Liver (tissue), 9 donors: Measurements from ENCODE around the gene ST3GAL4. TPM values are rescaled to one million over a fixed set of nuclear protein-coding genes. Genes with fewer than 3 reads are reported as not detected.

Experiments
- DNase-seq: peaks from one replicate; pipeline ENCODE4 v3.0.0-alpha.2; 2017; ENCODE audit warnings: low spot score
- H3K27ac ChIP-seq, 2 donors: one replicate each; pipeline ENCODE4 v1.7.0; 2013; ENCODE audit warnings: inconsistent platforms in 2 of 2, low read length in 2 of 2, control low read depth in 1 of 2, low read depth in 1 of 2, mild to moderate bottlenecking in 1 of 2
- H3K27me3 ChIP-seq, 4 donors: one replicate each; pipeline versions ENCODE4 v1.6.1 to v1.7.0; 2013; ENCODE audit warnings: low read length in 3 of 4, inconsistent platforms in 1 of 4, mild to moderate bottlenecking in 1 of 4, moderate library complexity in 1 of 4; ENCODE audit not compliant: control insufficient read depth in 4 of 4, insufficient read depth in 4 of 4
- H3K36me3 ChIP-seq, 4 donors: one replicate each; pipeline versions ENCODE4 v1.6.1 to v1.7.0; 2013; ENCODE audit warnings: low read length in 3 of 4, mild to moderate bottlenecking in 3 of 4, low read depth in 1 of 4, moderate library complexity in 1 of 4; ENCODE audit not compliant: control insufficient read depth in 4 of 4, insufficient read depth in 3 of 4
- H3K4me1 ChIP-seq, 4 donors: one replicate each; pipeline versions ENCODE4 v1.6.1 to v1.7.0; 2013; ENCODE audit warnings: low read length in 3 of 4, mild to moderate bottlenecking in 3 of 4, moderate library complexity in 1 of 4; ENCODE audit not compliant: control insufficient read depth in 4 of 4, insufficient read depth in 4 of 4
- H3K4me3 ChIP-seq, 3 donors: one replicate each; pipeline versions ENCODE4 v1.6.1 to v1.7.0; 2013; ENCODE audit warnings: low read length in 3 of 3, control low read depth in 1 of 3, low read depth in 1 of 3, mild to moderate bottlenecking in 1 of 3
- H3K9ac ChIP-seq, 2 donors: one replicate each; pipeline ENCODE4 v1.7.0; 2013; ENCODE audit warnings: low read length in 2 of 2, mild to moderate bottlenecking in 2 of 2, moderate library complexity in 2 of 2, control low read depth in 1 of 2, low read depth in 1 of 2
- H3K9me3 ChIP-seq, 4 donors: one replicate each; pipeline versions ENCODE4 v1.6.1 to v1.7.0; 2013; ENCODE audit warnings: low read length in 3 of 4; ENCODE audit not compliant: control insufficient read depth in 4 of 4
- EGR1 ChIP-seq, 2 donors: IDR thresholded peaks; 2 replicates each; pipeline ENCODE4 v1.6.1; 2016 to 2018; ENCODE audit warnings: antibody characterized with exemption in 2 of 2, low read depth in 2 of 2
- FOXA1 ChIP-seq: IDR thresholded peaks from 2 replicates; pipeline ENCODE4 v1.6.1; 2016; ENCODE audit warnings: antibody characterized with exemption
- FOXA2 ChIP-seq: IDR thresholded peaks from 2 replicates; pipeline ENCODE4 v1.6.1; 2016; ENCODE audit warnings: antibody characterized with exemption
- GABPA ChIP-seq, 2 donors: IDR thresholded peaks in 1 of 2; conservative IDR thresholded peaks in 1 of 2; 2 replicates each; pipeline ENCODE4 v1.6.1; 2016; ENCODE audit warnings: antibody characterized with exemption in 2 of 2, mild to moderate bottlenecking in 1 of 2, moderate library complexity in 1 of 2
- HNF4A ChIP-seq, 2 donors: conservative IDR thresholded peaks; 2 replicates each; pipeline ENCODE4 v1.6.1; 2016; ENCODE audit warnings: antibody characterized with exemption in 2 of 2, mild to moderate bottlenecking in 2 of 2
- JUND ChIP-seq, 2 donors: IDR thresholded peaks; 2 replicates each; pipeline ENCODE4 v1.6.1; 2016; ENCODE audit warnings: antibody characterized with exemption in 2 of 2
- NR2F2 ChIP-seq: IDR thresholded peaks from 2 replicates; pipeline ENCODE4 v1.6.1; 2016; ENCODE audit warnings: antibody characterized with exemption
- RAD21 ChIP-seq, 2 donors: IDR thresholded peaks; 2 replicates each; pipeline ENCODE4 v1.6.1; 2016; ENCODE audit warnings: antibody characterized with exemption in 2 of 2, mild to moderate bottlenecking in 2 of 2
- RXRA ChIP-seq, 2 donors: IDR thresholded peaks; 2 replicates each; pipeline ENCODE4 v1.6.1; 2017 to 2018; ENCODE audit warnings: antibody characterized with exemption in 2 of 2, mild to moderate bottlenecking in 1 of 2
- SP1 ChIP-seq: IDR thresholded peaks from 2 replicates; pipeline ENCODE4 v1.6.1; 2018; ENCODE audit warnings: antibody characterized with exemption, mild to moderate bottlenecking
- YY1 ChIP-seq: IDR thresholded peaks from 2 replicates; pipeline ENCODE4 v1.6.1; 2016; ENCODE audit warnings: antibody characterized with exemption, mild to moderate bottlenecking
- WGBS: extraction: QIAGEN DNeasy Blood & Tissue Kit; methylation state at CpG from one replicate; pipeline ENCODE4 v1.1.7; 2013; 5-methylcytosine and 5-hydroxymethylcytosine counted together
- polyA plus RNA-seq, 2 donors: library from polyadenylated mRNA; stranded (reverse) in 1 of 2; unstranded in 1 of 2; fragments of 200-250 nt in 1 of 2; fragments of >200 nt in 1 of 2; fragmentation: Nextera tagmentation in 1 of 2; extraction: Ambion mirVana in 1 of 2; gene quantifications; one replicate each; pipeline versions ENCODE4 v1.2.1 to v1.2.3, GENCODE V29; 2013 to 2015
- total RNA-seq, 2 donors: library from RNA; depleted of rRNA; stranded (reverse); fragments of >200 nt; gene quantifications; one replicate each; pipeline ENCODE4 v1.2.3, GENCODE V29; 2014
- TF ChIP-seq, protein P1 (sequence below): fragments of 150-350 bp; IDR thresholded peaks from 2 replicates; pipeline ENCODE4 v1.5.1; 2017; ENCODE audit warnings: improper control_type of control experiment, low read depth, low read length; ENCODE audit not compliant: missing input control
- TF ChIP-seq, protein P2 (sequence below): IDR thresholded peaks from 2 replicates; pipeline ENCODE4 v1.6.1; 2016; ENCODE audit warnings: antibody characterized with exemption, mild to moderate bottlenecking
- TF ChIP-seq, protein P3 (sequence below): IDR thresholded peaks from 2 replicates; pipeline ENCODE4 v1.6.1; 2016; ENCODE audit warnings: antibody characterized with exemption
- TF ChIP-seq, protein P4 (sequence below): IDR thresholded peaks from 2 replicates; pipeline ENCODE4 v1.6.1; 2016; ENCODE audit warnings: antibody characterized with exemption
- TF ChIP-seq, protein P5 (sequence below): IDR thresholded peaks from 2 replicates; pipeline ENCODE4 v1.6.1; 2016; ENCODE audit warnings: antibody characterized with exemption
- donor health status: healthy.
- donor health status: healthy.
- donor health status: healthy.
- donor health status: healthy.
- donor health status: healthy.

ST3GAL4 gene
- total and polyA plus RNA-seq, 4 donors = 4.5 to 18.4 (median 10.6) TPM

DNA sequence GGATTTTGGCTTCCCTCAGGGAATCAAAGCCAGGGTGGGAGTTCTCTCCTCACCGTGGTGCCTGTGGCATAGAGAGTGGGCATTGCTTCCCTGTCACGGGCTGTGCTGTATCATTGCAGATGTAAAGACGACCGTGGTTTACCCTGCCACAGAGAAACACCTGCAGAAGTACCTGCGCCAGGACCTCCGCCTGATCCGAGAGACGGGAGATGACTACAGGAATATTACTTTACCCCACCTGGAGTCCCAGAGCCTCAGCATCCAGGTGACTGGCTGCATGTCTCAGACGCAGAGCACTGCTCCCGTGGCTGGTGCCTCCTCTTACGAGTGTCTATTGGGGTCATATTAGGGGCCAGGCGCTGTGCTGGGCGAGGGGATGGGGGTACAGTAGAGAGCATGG, 24.2 kb upstream of the ST3GAL4 start:
- Histone ChIP-seq H3K4me3 (no peak overlapping the region), H3K9ac (no peak overlapping the region), H3K4me1 (peaks cover 9 to 52% (median 22%) of the 10 kb centered on the region in 4 donors), H3K9me3 (no peaks in the 10 kb centered on the region), H3K27ac (no peak overlapping the region), H3K36me3 (peaks cover 2 to 22% (median 11%) of the 10 kb centered on the region in 4 donors), H3K27me3 (no peaks in the 10 kb centered on the region)
- TF ChIP-seq EGR1 (IDR thresholded peaks at IDR 0.05; ENCODE audit: low read depth in 2 of 2) (no peak), YY1 (no peak), RAD21 (IDR thresholded peaks at IDR 0.05) (no peak), NR2F2 (no peak), RXRA (IDR thresholded peaks at IDR 0.05) (no peak), GABPA (IDR thresholded peaks at IDR 0.05 in 1 of 2, conservative IDR thresholded peaks at IDR 0.05 in 1 of 2) (no peak), HNF4A (conservative IDR thresholded peaks at IDR 0.05) (no peak), JUND (IDR thresholded peaks at IDR 0.05) (no peak), SP1 (no peak)
- TF ChIP-seq, protein P1, sequence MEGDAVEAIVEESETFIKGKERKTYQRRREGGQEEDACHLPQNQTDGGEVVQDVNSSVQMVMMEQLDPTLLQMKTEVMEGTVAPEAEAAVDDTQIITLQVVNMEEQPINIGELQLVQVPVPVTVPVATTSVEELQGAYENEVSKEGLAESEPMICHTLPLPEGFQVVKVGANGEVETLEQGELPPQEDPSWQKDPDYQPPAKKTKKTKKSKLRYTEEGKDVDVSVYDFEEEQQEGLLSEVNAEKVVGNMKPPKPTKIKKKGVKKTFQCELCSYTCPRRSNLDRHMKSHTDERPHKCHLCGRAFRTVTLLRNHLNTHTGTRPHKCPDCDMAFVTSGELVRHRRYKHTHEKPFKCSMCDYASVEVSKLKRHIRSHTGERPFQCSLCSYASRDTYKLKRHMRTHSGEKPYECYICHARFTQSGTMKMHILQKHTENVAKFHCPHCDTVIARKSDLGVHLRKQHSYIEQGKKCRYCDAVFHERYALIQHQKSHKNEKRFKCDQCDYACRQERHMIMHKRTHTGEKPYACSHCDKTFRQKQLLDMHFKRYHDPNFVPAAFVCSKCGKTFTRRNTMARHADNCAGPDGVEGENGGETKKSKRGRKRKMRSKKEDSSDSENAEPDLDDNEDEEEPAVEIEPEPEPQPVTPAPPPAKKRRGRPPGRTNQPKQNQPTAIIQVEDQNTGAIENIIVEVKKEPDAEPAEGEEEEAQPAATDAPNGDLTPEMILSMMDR = no peak
- TF ChIP-seq, protein P2, sequence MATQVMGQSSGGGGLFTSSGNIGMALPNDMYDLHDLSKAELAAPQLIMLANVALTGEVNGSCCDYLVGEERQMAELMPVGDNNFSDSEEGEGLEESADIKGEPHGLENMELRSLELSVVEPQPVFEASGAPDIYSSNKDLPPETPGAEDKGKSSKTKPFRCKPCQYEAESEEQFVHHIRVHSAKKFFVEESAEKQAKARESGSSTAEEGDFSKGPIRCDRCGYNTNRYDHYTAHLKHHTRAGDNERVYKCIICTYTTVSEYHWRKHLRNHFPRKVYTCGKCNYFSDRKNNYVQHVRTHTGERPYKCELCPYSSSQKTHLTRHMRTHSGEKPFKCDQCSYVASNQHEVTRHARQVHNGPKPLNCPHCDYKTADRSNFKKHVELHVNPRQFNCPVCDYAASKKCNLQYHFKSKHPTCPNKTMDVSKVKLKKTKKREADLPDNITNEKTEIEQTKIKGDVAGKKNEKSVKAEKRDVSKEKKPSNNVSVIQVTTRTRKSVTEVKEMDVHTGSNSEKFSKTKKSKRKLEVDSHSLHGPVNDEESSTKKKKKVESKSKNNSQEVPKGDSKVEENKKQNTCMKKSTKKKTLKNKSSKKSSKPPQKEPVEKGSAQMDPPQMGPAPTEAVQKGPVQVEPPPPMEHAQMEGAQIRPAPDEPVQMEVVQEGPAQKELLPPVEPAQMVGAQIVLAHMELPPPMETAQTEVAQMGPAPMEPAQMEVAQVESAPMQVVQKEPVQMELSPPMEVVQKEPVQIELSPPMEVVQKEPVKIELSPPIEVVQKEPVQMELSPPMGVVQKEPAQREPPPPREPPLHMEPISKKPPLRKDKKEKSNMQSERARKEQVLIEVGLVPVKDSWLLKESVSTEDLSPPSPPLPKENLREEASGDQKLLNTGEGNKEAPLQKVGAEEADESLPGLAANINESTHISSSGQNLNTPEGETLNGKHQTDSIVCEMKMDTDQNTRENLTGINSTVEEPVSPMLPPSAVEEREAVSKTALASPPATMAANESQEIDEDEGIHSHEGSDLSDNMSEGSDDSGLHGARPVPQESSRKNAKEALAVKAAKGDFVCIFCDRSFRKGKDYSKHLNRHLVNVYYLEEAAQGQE = no peak
- TF ChIP-seq, protein P3, sequence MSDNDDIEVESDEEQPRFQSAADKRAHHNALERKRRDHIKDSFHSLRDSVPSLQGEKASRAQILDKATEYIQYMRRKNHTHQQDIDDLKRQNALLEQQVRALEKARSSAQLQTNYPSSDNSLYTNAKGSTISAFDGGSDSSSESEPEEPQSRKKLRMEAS = no peak
- 98% methylated on average over 13 of the region's 13 CpGs for WGBS
- DNase-seq = no peak

DNA sequence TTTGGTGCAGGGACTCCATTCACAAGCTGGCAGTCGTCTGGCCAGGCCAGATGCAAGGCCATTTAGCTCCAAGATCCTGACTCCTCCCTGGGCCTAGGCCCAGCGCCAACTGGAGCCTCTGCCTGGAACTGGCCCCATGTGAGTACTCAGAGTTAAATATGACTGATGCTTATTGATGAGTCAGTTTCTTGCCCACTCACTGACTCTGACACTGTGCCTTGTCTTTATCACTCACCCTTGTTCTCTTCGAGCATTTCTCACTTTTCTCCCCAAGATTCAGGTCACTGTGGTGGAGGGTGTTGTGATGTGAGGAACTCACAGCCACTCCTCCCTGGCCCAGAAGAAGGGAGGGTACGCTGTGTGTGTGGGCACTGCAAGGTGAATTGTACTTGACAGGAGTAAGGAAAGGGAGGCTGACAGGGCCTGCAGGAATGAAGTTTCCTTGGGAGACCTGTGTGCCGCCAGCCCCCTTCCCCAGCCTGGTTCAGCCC, 23.2 kb upstream of the ST3GAL4 start:
- H3K27ac ChIP-seq = no peak overlapping the region
- H3K9ac ChIP-seq = no peak overlapping the region
- peaks cover 9 to 62% (median 30%) of the 10 kb centered on the region in 4 donors for H3K4me1 ChIP-seq
- no peaks in the 10 kb centered on the region for H3K27me3 ChIP-seq
- no peaks in the 10 kb centered on the region for H3K9me3 ChIP-seq
- no peak overlapping the region for H3K4me3 ChIP-seq
- TF ChIP-seq HNF4A (conservative IDR thresholded peaks at IDR 0.05) = no peak
- no peak for TF ChIP-seq FOXA2
- TF ChIP-seq EGR1 (IDR thresholded peaks at IDR 0.05; ENCODE audit: low read depth in 2 of 2) = no peak
- TF ChIP-seq RXRA (IDR thresholded peaks at IDR 0.05) = no peak
- TF ChIP-seq, protein P1 = no peak
- TF ChIP-seq RAD21 (IDR thresholded peaks at IDR 0.05) = no peak
- no peak for TF ChIP-seq JUND (IDR thresholded peaks at IDR 0.05)
- TF ChIP-seq SP1 = no peak
- no peak for TF ChIP-seq GABPA (IDR thresholded peaks at IDR 0.05 in 1 of 2, conservative IDR thresholded peaks at IDR 0.05 in 1 of 2)
- TF ChIP-seq, protein P4, sequence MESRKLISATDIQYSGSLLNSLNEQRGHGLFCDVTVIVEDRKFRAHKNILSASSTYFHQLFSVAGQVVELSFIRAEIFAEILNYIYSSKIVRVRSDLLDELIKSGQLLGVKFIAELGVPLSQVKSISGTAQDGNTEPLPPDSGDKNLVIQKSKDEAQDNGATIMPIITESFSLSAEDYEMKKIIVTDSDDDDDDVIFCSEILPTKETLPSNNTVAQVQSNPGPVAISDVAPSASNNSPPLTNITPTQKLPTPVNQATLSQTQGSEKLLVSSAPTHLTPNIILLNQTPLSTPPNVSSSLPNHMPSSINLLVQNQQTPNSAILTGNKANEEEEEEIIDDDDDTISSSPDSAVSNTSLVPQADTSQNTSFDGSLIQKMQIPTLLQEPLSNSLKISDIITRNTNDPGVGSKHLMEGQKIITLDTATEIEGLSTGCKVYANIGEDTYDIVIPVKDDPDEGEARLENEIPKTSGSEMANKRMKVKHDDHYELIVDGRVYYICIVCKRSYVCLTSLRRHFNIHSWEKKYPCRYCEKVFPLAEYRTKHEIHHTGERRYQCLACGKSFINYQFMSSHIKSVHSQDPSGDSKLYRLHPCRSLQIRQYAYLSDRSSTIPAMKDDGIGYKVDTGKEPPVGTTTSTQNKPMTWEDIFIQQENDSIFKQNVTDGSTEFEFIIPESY = no peak
- no peak for TF ChIP-seq FOXA1
- TF ChIP-seq, protein P5, sequence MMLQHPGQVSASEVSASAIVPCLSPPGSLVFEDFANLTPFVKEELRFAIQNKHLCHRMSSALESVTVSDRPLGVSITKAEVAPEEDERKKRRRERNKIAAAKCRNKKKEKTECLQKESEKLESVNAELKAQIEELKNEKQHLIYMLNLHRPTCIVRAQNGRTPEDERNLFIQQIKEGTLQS = no peak
- TF ChIP-seq NR2F2 = no peak
- no peak for TF ChIP-seq YY1
- TF ChIP-seq, protein P2 = no peak
- no peak for DNase-seq
- peaks cover 2 to 22% (median 11%) of the 10 kb centered on the region in 4 donors for H3K36me3 ChIP-seq
- WGBS = 73% methylated on average over 5 of the region's 5 CpGs
